Measurements from ENCODE around the gene GMPR2.

GRCh38 chr14:24261256-24261968, 28.7 kb downstream of the GMPR2 start:
- TF ChIP-seq CTCF (conservative IDR thresholded peaks at IDR 0.05; ENCODE audit: low read depth, low read length) (no peak), EZH2 (IDR thresholded peaks at IDR 0.05; ENCODE audit: low read length, unreplicated experiment) (no peak)
